Activated CD4-positive, alpha-beta T cell treated with anti-CD3 and anti-CD28 coated beads, Interleukin-2, Interleukin-4, amounts not matched to agents 100 ng/mL and 50 ng/mL, durations not matched to agents 16 hours and 8 hours (primary cell): ENCODE results near the gene ZMYM2.

ENCODE experiments used
- DNase-seq: peaks from one replicate; pipeline ENCODE4 v3.0.0-alpha.2; 2020; ENCODE audit warnings: low spot score

ZMYM2 gene

DNA sequence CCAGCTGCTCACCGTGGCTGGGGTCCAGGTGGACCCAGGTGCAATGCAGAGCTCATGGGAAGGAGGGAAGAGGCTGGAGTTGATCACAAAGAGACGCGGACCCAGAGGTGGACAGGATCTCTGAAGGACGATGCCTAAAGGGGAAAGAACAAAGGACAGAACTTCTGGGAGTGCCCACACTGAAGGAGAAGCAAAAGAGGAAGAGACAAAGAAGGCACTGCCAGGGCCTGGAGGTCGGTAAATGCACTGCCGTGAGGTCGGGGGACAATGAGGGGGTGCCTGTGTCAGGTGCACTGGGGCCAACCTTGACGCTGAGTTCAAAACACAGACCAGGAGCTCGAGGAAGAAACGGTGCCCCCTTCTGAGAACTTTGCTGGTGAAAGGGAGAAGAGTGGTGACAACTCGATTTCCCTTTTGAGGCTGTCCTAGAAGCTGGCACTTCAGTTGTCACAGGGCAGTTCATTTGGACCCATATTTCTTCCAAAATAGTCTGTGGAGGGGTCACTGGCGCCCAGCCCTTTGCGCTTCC lies 146.7 kb downstream of the ZMYM2 start:
- DNase-seq, result no peak

DNA sequence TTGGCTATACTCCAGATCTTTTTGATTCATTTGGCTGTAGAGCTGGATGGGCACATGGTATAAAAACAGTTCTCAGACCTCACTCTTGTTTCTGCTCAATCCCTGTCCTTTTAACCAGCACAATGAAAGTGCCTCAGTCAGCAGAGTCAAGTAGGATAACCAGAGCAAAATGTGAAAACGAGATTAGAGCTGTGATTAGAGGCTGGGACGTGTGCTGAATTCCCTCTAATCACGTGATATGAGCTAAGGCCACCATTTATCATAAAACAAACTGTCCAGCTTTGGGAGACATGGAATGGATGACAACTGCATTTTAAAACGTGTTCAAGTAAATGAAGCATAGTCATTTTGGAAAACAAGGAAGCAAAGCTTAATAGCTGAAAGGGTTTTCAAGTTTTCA lies 148.2 kb downstream of the ZMYM2 start:
- no peak for DNase-seq

DNA sequence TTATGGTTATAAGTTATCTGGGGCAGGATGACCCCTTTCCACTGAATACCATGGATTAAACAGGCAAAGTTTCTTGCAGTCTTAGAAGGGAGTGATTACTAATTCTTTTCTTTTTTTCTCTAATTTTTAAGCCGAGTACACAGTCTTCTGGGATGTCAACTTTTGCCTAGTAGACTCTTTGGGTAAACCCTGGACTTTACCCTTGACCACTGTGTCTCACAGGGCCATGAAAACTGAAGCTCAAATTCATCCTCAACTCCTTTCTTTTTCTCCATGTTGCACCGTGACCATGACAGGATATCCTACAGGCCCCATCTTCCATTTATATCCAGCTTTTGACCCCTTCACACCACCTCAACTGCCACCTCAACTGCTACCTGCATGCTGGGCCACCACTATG lies 150.5 kb downstream of the ZMYM2 start:
- DNase-seq, result no peak

DNA sequence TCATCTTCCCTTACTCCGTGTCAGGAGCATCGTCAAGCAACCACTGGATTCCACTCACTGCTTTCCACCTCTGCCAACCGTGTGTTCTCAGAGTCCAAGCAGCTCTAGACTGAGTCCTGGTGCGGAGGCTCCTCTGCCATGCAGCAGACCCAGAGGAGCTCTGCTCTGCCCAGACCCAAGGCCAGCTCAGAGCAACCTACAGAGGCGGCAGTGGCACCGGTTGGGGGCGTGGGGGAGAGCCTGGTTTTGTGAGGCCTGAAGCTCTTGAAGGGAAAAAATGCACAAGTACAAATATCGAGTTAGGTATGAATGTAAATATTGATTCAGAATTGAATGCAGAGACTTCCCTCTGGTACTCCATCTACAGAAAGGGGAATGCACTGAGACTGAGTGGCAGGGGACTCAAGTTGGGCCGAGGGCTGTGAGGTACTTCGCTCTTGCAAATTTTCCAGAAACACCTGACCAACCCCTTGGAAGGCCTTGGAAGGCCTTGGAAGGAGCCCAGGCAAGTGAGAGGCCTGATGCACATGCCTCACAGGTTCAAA lies 155.6 kb downstream of the ZMYM2 start:
- DNase-seq, result no peak

DNA sequence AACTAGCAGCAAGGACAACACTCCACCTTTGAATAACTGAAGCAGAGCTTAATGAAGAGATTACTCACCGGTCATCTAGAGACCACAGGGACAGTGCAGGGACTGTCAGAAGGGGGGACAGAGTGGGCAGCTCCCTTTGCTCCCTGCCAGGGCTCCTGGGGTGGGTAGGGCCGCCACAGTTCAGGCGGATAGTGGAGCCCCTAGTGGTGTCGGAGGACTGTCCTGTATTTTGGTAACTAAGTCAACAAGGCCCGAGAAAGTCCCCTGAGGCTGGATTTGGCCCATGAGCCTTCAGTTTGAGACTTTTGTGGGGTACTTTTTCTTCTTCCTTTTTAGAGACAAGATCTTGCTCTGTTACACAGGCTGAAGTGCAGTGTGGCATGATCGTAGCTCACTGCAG lies 157.7 kb downstream of the ZMYM2 start:
- no peak for DNase-seq

DNA sequence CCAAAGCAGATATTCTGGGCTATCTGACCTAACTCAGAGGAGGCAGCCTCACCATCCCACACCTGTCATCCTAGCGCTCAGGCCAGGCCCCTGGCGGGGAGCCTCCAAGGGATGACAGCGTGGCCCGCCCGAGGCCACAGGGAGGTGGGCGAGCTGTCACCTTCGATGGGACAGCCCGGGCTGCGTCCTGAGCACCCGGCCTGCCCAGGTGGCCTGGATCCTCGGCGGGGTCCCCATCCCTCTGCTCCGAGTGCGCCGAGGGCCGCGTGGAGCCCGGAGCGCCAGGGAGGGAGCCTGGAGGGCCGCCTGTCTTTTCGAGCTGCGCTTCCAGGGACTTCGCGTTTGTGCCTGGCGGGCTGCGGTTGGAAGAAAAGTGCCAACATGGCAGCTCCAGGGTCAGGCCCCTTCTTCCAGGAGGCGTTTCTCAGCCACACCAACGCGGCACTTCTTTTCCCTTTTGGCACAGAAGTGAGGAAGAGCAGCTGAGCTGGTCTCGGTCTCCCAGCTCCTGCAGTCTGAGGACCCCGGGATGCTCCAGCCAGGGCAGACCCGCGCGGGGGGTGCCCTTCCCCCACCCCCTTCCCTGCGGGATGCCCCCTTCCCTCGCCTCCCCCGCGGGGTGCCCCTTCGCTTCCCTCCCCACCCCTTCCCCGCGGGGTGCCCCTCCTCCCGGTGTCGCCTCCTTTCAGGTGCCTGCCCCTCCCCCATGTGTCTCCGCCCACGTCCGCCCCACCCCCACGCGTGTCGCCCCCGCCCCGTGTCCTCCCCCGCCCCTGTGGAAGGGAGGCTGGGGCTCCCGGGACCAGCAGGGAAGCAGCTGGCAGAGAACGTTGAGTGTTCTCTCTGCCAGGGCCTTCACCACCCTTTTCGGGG lies 160.0 kb downstream of the ZMYM2 start:
- DNase-seq, result no peak

DNA sequence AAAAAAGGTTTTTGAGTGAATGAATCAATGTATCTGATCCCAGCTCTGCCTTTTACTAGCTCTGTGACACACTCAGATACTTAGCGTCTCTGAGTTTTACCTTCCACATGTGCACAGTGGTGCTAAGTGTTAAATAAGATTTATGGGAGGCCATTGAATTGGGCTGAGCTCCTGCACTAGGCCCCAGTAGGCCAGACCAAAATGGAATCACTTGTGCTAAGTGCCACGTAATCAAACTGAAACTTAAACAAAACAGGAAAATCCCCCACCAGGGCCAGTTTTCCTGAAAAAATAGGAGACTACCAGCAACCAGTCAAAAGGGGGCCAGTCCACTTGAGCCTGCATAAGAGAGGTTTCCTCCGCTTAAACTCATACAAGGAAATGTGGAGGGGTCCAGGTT lies 161.4 kb downstream of the ZMYM2 start:
- no peak for DNase-seq

DNA sequence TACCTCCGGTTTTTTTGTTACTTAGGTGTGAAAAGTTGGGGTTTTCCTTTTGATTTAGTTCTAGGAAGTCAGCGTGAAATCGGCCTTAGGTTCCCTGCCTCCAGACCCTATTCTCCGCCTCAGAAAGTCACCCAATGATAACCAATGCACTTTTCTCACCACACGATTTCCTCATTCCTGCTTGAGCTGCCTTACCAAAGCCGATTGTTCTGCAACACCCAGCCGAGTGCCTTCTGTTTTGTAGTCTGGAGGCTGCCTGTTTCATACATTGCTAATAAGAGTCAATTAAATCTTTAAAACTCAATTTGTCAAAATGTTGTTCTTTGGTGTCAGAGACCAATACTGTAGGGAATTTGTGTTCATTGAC lies 162.6 kb downstream of the ZMYM2 start:
- no peak for DNase-seq

DNA sequence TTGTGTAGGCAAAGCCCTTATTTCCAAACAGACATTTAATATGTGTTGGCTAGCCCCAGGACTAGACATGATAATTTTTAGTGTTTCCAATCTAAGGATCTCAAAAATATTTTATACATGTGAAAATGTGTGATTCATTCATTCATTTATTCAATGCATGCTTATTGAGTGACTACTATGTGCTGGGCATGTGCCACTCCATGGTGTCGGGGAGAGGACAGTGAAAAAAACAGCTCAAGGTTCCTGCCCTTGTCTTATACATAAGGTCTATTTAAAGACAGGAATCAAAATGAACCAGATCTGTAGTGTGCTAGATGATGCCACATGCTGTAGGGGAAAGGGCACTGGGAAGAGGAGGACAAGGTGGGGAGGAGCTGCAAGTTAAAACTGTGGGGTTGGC lies 165.8 kb downstream of the ZMYM2 start:
- DNase-seq, result no peak

DNA sequence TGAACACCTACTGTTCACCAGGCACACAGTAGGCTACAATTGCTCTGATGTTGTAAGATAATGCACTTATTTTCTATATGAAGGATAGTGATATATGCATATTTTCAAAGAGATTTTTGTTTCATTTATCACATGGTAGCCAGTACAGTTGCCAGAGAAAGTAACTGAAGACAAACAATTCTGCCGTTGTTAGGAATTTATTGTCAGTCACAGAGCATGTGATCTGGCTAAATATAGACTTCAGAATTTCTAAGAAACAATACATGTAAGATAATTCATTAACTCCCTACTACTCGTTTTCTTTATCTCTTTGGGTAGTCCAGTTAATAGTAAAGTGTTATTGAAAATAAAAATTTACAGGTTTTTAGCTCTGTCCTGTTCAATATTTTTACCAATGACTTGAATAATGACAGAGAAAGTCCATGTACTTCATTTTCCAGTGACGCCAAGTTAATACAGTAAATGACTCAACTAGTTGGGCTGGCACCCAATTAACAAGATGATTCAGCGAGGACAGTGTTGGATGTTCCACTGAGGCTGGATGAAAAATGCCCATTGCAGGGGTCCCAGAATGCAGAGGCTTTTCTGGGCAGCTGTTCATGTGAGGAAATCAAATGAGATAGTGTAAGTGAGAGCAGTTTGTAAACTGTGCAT lies 166.7 kb downstream of the ZMYM2 start:
- DNase-seq, result no peak

DNA sequence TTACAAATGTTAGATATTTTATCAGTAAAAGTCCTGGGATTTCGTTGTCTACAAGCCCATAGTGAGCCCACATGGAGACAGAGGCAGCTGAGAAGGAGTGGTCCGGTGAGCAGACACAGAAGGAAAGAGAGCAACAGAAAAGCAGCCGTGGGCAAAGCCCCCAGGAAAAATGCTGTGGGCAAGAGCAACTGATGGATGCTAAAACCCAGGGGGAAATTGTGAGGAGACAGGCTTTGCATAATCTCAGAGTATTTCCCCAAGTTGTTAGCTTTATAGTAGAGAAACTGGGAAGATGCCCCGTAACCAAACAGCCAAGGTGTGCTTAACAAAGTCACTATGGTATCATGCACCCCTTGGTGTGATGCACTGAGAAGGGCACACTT lies 167.2 kb downstream of the ZMYM2 start:
- DNase-seq, result no peak

DNA sequence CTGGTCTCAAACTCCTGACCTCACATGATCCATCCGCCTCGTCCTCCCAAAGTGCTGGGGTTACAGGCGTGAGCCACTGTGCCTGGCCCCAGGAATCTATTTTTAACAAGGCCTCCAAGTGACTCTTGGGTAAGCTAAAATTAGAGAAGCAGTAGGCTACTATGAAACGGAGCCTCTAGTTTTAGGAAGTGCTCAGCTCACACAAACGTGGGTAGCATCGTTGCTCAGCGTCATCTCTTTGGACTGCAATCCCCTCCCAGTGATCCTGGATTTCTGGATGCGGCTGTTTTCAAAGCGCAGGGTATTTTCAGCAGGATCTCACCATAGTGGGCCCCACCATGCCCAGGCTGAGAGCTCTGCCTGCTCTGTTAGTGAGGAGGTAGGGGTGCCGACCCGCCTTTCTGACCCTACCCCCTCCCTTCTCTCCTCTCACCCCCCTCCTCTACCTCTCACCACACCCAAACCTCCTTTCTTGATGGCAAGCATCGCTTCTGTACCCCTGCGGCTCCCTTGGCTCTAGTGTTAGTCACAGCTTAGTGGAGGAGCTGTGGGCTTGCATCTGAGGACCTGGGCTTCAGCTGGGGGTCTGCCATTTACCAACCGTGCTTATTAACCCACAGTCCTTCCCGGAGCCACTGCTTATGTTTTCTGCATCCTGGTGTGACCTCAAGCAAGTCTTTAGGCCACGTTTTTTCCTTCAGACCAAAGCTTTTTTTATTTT lies 168.2 kb downstream of the ZMYM2 start:
- DNase-seq, result no peak

DNA sequence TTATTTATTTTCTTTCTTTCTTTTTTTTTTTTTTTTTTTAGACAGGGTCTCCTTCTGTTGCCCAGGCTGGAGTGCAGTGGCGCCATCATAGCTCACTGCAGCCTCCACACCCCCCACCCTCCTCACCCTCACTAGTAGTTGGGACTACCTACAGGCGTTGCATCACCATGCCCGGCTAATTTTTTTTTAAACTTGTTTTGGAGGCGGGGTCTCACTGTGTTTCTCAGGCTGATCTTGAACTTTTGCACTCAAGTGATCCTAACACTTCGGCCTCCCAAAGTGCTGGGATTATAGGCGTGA lies 168.7 kb downstream of the ZMYM2 start:
- no peak for DNase-seq

DNA sequence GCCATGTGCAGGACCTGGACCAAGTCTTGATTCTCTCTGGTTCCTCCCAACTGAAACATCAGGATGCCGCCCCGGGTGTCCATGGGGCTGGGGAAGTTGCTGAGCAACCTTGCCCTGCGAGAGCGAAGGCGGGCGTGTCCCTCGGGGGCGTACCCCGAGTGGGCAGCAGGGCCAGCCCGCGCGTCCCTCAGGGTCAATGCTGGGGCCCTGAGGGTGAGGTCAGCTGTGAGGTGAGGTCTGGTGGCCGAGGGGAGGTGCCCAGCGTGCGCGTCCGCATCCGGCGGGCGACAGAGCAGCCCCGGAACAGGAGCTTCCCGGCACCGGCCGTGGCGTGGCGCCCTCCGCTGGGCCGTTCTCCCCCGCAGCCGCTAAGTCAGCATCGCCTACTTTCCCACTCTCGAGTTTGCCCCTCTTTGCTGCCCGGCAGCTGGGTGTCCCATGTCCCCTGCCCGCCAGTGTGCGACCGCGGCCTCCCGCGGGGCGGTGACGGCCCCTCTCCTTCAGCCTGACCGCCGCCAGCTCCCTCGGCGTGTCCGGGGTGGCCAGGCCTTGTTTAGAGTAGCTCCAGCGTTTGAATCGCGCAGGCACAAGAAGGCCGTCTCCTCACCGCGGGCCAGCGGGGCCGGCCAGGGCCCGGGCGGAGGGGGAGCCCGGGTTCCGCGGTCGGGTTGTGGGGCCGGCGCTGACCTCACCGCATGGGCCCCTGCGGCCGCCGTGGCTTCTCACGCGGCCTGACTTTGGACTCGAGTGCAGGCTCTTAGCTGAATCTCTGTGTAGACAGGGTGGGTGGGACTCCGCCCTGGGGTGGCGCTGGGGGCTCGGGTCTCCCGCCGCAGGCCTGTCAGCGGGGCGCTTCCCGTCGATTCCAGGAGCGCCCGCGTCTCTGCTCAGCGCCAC lies 169.3 kb downstream of the ZMYM2 start:
- DNase-seq, result peak; percentile 24

DNA sequence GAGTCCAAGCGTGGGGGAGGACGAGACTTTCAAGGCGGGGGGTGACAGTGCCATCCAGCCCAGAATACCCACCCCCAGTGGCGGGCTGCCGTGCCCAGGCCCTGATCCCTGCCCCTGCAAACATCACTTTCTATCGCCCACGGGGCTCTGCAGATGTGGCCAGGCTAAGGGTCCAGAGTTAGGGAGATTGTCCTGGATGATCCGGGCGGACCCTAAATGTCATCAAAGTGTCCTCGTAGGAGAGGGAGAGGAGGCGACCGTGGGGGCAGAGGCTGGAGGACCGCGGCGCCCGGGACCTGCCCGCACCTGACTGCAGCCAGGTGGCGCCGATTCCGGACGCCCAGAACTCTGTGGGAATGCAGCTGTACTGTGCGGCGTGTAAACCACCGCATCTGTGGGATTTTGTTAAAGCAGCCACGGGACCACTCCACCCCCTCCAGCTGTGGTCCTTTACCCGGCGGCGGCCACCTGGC lies 170.0 kb downstream of the ZMYM2 start:
- DNase-seq, result no peak

DNA sequence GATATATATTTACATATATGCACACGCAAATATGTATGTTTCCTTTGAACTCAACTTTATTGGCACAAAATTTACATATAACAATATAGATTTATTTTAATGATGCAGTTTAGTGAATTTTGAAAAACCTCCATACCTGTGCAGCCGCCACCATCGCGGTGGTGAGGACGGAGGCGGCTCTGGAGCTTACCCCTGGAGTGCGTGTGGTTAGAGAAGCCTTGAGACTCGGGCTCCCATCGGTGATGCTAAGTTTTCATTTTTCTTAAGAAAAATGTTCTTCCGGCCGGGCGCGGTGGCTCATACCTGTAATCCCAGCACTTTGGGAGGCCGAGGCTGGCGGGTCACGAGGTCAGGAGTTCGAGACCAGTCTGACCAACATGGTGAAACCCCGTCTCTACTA lies 170.5 kb downstream of the ZMYM2 start:
- DNase-seq, result no peak

DNA sequence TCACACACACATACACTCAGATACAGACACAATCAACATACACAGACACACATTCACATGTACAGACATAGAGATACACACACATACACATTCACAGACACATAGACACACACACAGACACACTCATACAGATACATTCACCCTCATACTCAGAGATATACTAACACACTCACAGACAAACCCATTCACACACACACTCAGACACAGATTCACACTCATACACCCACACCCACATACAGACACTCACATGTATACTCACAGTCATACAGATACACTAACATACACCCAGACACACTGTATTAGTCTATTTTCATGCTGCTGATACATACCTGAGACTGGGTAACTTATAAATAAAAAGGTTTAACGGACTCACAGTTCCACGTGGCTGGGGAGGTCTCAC lies 171.5 kb downstream of the ZMYM2 start:
- no peak for DNase-seq

DNA sequence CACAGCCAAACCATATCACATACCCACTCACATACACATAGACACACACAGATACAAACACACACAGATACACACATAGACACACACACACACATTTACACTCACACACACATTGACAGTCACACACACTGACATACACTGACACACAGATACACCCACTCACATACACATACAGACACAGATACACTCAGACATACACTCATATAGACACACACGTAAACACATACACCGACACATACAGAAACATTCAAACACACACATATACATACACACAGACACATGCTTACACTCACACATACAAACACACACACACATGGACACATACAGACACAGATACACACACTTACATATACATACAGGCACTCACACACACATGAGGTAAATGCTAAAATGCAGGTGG lies 172.1 kb downstream of the ZMYM2 start:
- no peak for DNase-seq

DNA sequence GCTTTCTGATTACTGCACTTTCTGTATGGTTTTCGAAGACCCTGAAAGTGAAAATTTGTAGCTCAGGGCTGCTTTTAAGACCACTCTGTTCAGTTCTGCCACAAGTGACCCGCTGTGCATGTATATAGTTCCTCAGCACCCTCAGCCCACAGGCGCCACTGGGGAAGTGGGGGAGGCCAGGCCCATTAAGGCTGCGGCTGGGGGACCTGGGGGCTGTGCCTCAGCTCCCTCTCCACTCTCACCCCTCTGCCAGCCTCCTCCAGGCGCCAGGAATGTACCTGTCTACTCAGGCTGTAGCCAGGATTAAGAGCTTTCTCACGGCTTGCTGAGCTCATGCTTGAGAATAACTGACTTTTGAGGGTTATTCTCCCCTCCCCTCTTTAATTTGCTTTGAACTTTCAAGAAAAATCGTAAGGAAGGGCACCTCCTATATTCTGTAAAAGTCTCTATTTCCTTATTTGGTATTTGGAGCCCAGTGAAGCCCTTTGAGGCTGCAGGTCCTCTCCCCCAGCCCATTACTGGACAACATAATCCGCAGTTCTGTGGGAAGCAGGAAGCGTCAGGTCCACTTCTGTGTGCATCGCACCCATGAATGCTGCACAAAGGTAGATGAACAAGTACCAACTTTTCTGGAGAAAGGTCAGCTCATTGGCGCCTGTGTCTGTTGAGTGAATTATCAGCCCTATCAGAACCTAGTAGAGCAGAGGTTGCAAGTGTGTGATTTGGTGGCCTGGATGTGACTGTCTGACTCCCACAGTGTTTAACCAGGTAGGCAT lies 172.7 kb downstream of the ZMYM2 start:
- DNase-seq, result no peak

DNA sequence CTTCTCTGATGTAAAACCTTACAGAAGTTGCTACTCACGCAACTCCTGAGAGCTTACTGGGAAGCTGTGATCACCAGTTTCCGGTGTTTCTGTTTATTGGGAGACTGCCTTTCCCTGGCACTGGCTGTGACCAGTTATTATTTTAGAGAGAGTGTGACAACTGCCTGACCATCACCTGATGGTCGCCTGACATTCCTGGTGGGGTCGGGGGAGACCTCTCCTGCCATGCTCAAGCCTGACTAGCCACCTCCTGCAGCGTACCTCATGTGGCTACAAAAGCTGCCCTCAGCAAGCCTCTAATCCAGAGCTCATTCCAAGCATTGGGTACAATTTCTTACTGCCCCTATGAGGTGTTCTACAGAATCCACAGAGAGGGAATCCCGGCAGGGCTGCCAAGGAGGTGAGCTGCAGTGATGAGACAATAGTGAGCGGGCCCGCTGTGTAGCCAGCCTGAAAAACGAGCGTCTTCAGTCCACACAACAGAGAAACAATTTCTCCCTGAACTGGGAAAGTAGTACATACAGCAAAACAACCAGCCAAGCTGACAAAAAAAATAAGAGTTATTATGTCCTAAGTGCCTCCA lies 173.6 kb downstream of the ZMYM2 start:
- DNase-seq, result no peak

DNA sequence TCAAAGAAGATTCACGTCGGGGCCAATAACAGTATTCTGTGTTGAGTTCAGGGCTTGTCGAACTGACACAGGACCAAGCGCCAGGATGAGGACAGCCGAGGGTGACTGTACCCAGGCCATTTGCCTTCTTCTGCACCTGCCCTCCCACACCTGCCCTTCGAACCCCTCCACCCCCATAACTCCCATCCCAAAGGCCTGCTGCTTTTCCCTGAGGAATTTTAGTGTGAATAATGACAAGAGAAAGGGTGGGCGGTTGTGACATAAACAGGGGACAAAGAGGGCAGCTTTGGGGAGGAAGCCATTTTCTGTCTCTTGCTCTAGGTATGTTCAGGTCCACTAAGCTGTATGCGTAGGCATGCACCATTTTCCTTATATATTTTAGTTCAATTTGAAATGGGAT lies 176.2 kb downstream of the ZMYM2 start:
- DNase-seq, result no peak
